Right lobe of liver (tissue), 6 donors: ENCODE results near the gene FCAMR. TPM values are rescaled to one million over a fixed set of nuclear protein-coding genes. Genes with fewer than 3 reads are reported as not detected.

Experiments
- ATAC-seq, 4 donors: fragments of 200-7000 bp; cut with Tn5 transposase; one replicate each; pipeline ENCODE4 v1.9.1; 2020; ENCODE audit warnings: mild to moderate bottlenecking in 4 of 4, moderate library complexity in 4 of 4
- DNase-seq, 3 donors: peaks; one replicate each; pipeline ENCODE4 v3.0.0-alpha.2; 2020
- H3K27ac ChIP-seq, 3 donors: fragments of 200-600 bp; one replicate each; pipeline ENCODE4 v1.8.0; 2022
- H3K27me3 ChIP-seq, 2 donors: fragments of 200-600 bp; one replicate each; pipeline ENCODE4 v1.8.0; 2022
- H3K36me3 ChIP-seq, 4 donors: fragments of 200-600 bp; sonication (generic) in 1 of 4; one replicate each; pipeline versions ENCODE4 v1.5.1 to v1.8.0; 2017 to 2022; ENCODE audit warnings: control low read depth in 1 of 4
- H3K4me1 ChIP-seq, 4 donors: fragments of 200-600 bp; sonication (generic) in 1 of 4; one replicate each; pipeline versions ENCODE4 v1.5.1 to v1.8.0; 2017 to 2022; ENCODE audit warnings: control low read depth in 1 of 4
- H3K4me3 ChIP-seq, 3 donors: fragments of 200-600 bp; one replicate each; pipeline ENCODE4 v1.8.0; 2022
- H3K9me3 ChIP-seq, 4 donors: fragments of 200-600 bp; sonication (generic) in 1 of 4; one replicate each; pipeline versions ENCODE4 v1.5.1 to v1.8.0; 2017 to 2022; ENCODE audit warnings: control low read depth in 1 of 4
- CTCF ChIP-seq, 4 donors: fragments of 200-600 bp in 3 of 4; fragments of 450-650 bp in 1 of 4; IDR thresholded peaks; one replicate each; pipeline versions ENCODE4 v1.5.1 to v1.8.0; 2016 to 2022; ENCODE audit warnings: antibody characterized with exemption in 4 of 4, mild to moderate bottlenecking in 2 of 4
- POLR2A ChIP-seq: fragments of 450-650 bp; IDR thresholded peaks from one replicate; pipeline ENCODE4 v1.6.1; 2017; ENCODE audit warnings: antibody characterized with exemption, mild to moderate bottlenecking
- WGBS: methylation state at CpG from one replicate; pipeline ENCODE4 v1.1.6; 2018; ENCODE audit warnings: low coverage, low lambda C conversion rate; ENCODE audit not compliant: insufficient coverage; ENCODE audit errors: missing lambda C conversion rate; 5-methylcytosine and 5-hydroxymethylcytosine counted together
- intact Hi-C, 2 donors: fragments of 100-400 bp; cut with DNase I; formaldehyde crosslinking; loops; one replicate each; pipeline versions ENCODE4 v1.11.2 to v1.14.1; 2022
- total RNA-seq, 6 experiments: library from RNA; depleted of rRNA in 2 of 6; stranded (reverse); fragments of >200 nt in 2 of 6; fragmentation: NEBNext Ultra II Directional in 3 of 6; extraction: Animal tissue kit (Norgen Biotek cat#: 25700) in 3 of 6; gene quantifications; one replicate each; pipeline versions ENCODE4 v1.1.0 to v1.2.4, GENCODE V29; 2016 to 2023
- donor health status: DM: no; HTN: yes; CAD: no.
- donor health status: DM: no; HTN: no; CAD: no.
- donor health status: DM: no; HTN: no; CAD: no.
- donor health status: DM: no; HTN: yes; CAD: no.
- donor health status: DM: no; HTN: yes; CAD: no.

FCAMR gene
- total RNA-seq, 6 experiments from 2014 or later = 0.44 to 31.1 (median 2.2) TPM

GRCh38 chr1:206987873-206988272 lies 17.6 kb upstream of the FCAMR start:
- WGBS = no CpG with 5 or more reads among the region's 1 CpG
- H3K9me3 ChIP-seq = no peaks in the 10 kb centered on the region
- no peak for TF ChIP-seq CTCF (IDR thresholded peaks at IDR 0.05)
- TF ChIP-seq POLR2A = no peak
- no peaks in the 10 kb centered on the region for H3K27me3 ChIP-seq
- H3K4me1 ChIP-seq = peaks cover 0 to 3% (median 0%) of the 10 kb centered on the region in 4 donors
- H3K27ac ChIP-seq = no peak overlapping the region
- ATAC-seq = no peak
- no peaks in the 10 kb centered on the region for H3K36me3 ChIP-seq
- no peak for DNase-seq
- intact Hi-C loops = loop anchor here in 1 of 2 donors (10.0 kb wide), 1 partner anchor 243 kb away; no protein-coding TSS in a partner anchor
- no peak overlapping the region for H3K4me3 ChIP-seq

- intact Hi-C loops = loop anchor here in 1 of 2 donors (10.0 kb wide), 1 partner anchor 242 kb away; no protein-coding TSS in a partner anchor
Observed at GRCh38 chr1:206986885-206987284, 16.6 kb upstream of the FCAMR start.

GRCh38 chr1:206986402-206986801 lies 16.1 kb upstream of the FCAMR start:
- no peak for TF ChIP-seq POLR2A
- no peak for TF ChIP-seq CTCF (IDR thresholded peaks at IDR 0.05)
- no peak overlapping the region for H3K27ac ChIP-seq
- no peak for ATAC-seq

More at GRCh38 chr1:206986885-206987284, 16.6 kb upstream of the FCAMR start:
- ATAC-seq = no peak
- no peak overlapping the region for H3K27ac ChIP-seq
- H3K4me1 ChIP-seq = no peaks in the 10 kb centered on the region
- 48% methylated on average over 3 of the region's 3 CpGs for WGBS
- TF ChIP-seq POLR2A = no peak
- TF ChIP-seq CTCF (IDR thresholded peaks at IDR 0.05) = no peak
- no peaks in the 10 kb centered on the region for H3K27me3 ChIP-seq
- no peaks in the 10 kb centered on the region for H3K36me3 ChIP-seq
- DNase-seq = no peak
- no peaks in the 10 kb centered on the region for H3K9me3 ChIP-seq
- H3K4me3 ChIP-seq = no peak overlapping the region

GRCh38 chr1:206985162-206985749 lies 15.0 kb upstream of the FCAMR start:
- H3K27ac ChIP-seq = no peak overlapping the region
- H3K36me3 ChIP-seq = no peaks in the 10 kb centered on the region
- intact Hi-C loops = loop anchor here in 1 of 2 donors (10.0 kb wide), 1 partner anchor 240 kb away; no protein-coding TSS in a partner anchor
- no peak for TF ChIP-seq POLR2A
- no peak for TF ChIP-seq CTCF (IDR thresholded peaks at IDR 0.05)
- no peaks in the 10 kb centered on the region for H3K9me3 ChIP-seq
- ATAC-seq (no peak), DNase-seq (no peak)
- H3K4me3 ChIP-seq = no peak overlapping the region
- 59% methylated on average over 10 of the region's 10 CpGs for WGBS
- H3K27me3 ChIP-seq = no peaks in the 10 kb centered on the region
- H3K4me1 ChIP-seq = no peaks in the 10 kb centered on the region

More at GRCh38 chr1:206986402-206986801, 16.1 kb upstream of the FCAMR start:
- no peaks in the 10 kb centered on the region for H3K27me3 ChIP-seq
- H3K36me3 ChIP-seq = no peaks in the 10 kb centered on the region
- intact Hi-C loops = loop anchor here in 1 of 2 donors (10.0 kb wide), 1 partner anchor 242 kb away; no protein-coding TSS in a partner anchor
- WGBS = 75% methylated on average over 2 of the region's 3 CpGs
- H3K4me1 ChIP-seq = no peaks in the 10 kb centered on the region
- no peaks in the 10 kb centered on the region for H3K9me3 ChIP-seq
- H3K4me3 ChIP-seq = no peak overlapping the region
- DNase-seq = no peak
